Islet precursor cell (in vitro differentiated cells): Measurements from ENCODE around the gene ADGRA1.
"Not testable (repeated sequence)": the region's sequence is repeated elsewhere in the genome, so short reads cannot be mapped to it uniquely, and the experiment has no call there.

Source experiments
- DNase-seq: peaks from one replicate; pipeline ENCODE4 v3.0.0-alpha.2; 2018

ADGRA1 gene

GRCh38 chr10:133130602-133131001 lies 42.9 kb downstream of the ADGRA1 start:
- no peak for DNase-seq

- DNase-seq, result peak; percentile 42
These were observed 43.3 kb downstream of the ADGRA1 start for GRCh38 chr10:133131053-133131452.

- DNase-seq, result peak; percentile 49
These were observed 44.2 kb downstream of the ADGRA1 start for GRCh38 chr10:133131734-133132472.

GRCh38 chr10:133132473-133133291 lies 45.0 kb downstream of the ADGRA1 start:
- DNase-seq, result peak; percentile 54

- peak; percentile 55 for DNase-seq
These were observed 45.9 kb downstream of the ADGRA1 start for GRCh38 chr10:133133471-133134231.

- peak; percentile 55 for DNase-seq
These were observed 46.8 kb downstream of the ADGRA1 start for GRCh38 chr10:133134411-133135115.

GRCh38 chr10:133135116-133135465 lies 47.4 kb downstream of the ADGRA1 start:
- no peak for DNase-seq

GRCh38 chr10:133137486-133138145 lies 49.9 kb downstream of the ADGRA1 start:
- DNase-seq, result not testable (repeated sequence)

- DNase-seq, result peak; percentile 54
These were observed 51.9 kb downstream of the ADGRA1 start for GRCh38 chr10:133139551-133140065.

GRCh38 chr10:133140417-133141143 lies 52.9 kb downstream of the ADGRA1 start:
- DNase-seq, result peak; percentile 42

- peak; percentile 51 for DNase-seq
These were observed 53.6 kb downstream of the ADGRA1 start for GRCh38 chr10:133141144-133141957.

GRCh38 chr10:133141958-133142340 lies 54.2 kb downstream of the ADGRA1 start:
- DNase-seq, result peak; percentile 43

GRCh38 chr10:133142523-133143199 lies 54.9 kb downstream of the ADGRA1 start:
- DNase-seq, result peak; percentile 44

GRCh38 chr10:133143200-133143533 lies 55.4 kb downstream of the ADGRA1 start:
- peak; percentile 74 for DNase-seq

GRCh38 chr10:133143546-133143945 lies 55.8 kb downstream of the ADGRA1 start:
- DNase-seq, result no peak

GRCh38 chr10:133144771-133145170 lies 57.0 kb downstream of the ADGRA1 start:
- peak; percentile 52 for DNase-seq

- no peak for DNase-seq
These were observed 62.5 kb downstream of the ADGRA1 start for GRCh38 chr10:133150226-133150625.

- peak; percentile 40 for DNase-seq
These were observed 62.9 kb downstream of the ADGRA1 start for GRCh38 chr10:133150656-133151055.

- not testable (repeated sequence) for DNase-seq
These were observed 63.3 kb downstream of the ADGRA1 start for GRCh38 chr10:133151071-133151470.

- DNase-seq, result peak; percentile 77
These were observed 63.8 kb downstream of the ADGRA1 start for GRCh38 chr10:133151543-133151972.
